Tibial nerve (tissue), 4 donors: ENCODE measurements around the gene CDK13. TPM values are rescaled to one million over a fixed set of nuclear protein-coding genes. Genes with fewer than 3 reads are reported as not detected.

Source experiments
- DNase-seq, 2 donors: peaks; one replicate each; pipeline ENCODE4 v3.0.0-alpha.2; 2019; ENCODE audit warnings: low spot score in 2 of 2
- H3K27ac ChIP-seq, 4 donors: fragments of 200-600 bp; sonication (generic) in 3 of 4; one replicate each; pipeline ENCODE4 v1.5.1; 2017 to 2019; ENCODE audit warnings: mild to moderate bottlenecking in 1 of 4
- H3K27me3 ChIP-seq, 2 donors: fragments of 200-600 bp; sonication (generic) in 1 of 2; one replicate each; pipeline versions ENCODE4 v1.5.1 to v1.6.0; 2017 to 2019
- H3K36me3 ChIP-seq, 3 donors: fragments of 200-600 bp; sonication (generic); one replicate each; pipeline ENCODE4 v1.5.1; 2018 to 2019
- H3K4me1 ChIP-seq, 4 donors: fragments of 200-600 bp; sonication (generic) in 3 of 4; one replicate each; pipeline ENCODE4 v1.5.1; 2017 to 2019
- H3K4me3 ChIP-seq, 4 donors: fragments of 200-600 bp; sonication (generic) in 3 of 4; one replicate each; pipeline ENCODE4 v1.5.1; 2017 to 2019; ENCODE audit warnings: mild to moderate bottlenecking in 1 of 4, moderate library complexity in 1 of 4
- H3K9me3 ChIP-seq, 4 donors: fragments of 200-600 bp; sonication (generic) in 3 of 4; one replicate each; pipeline ENCODE4 v1.5.1; 2017 to 2019
- EP300 ChIP-seq, 2 donors: sonication (generic); formaldehyde crosslinking; IDR thresholded peaks; one replicate each; pipeline ENCODE4 v1.6.1; 2017; ENCODE audit warnings: antibody characterized with exemption in 2 of 2, mild to moderate bottlenecking in 1 of 2
- POLR2A ChIP-seq, 2 donors: fragments of 450-650 bp; IDR thresholded peaks; one replicate each; pipeline ENCODE4 v1.6.1; 2017; ENCODE audit warnings: antibody characterized with exemption in 2 of 2, mild to moderate bottlenecking in 2 of 2, moderate library complexity in 2 of 2
- WGBS, 2 donors: methylation state at CpG; one replicate each; pipeline ENCODE4 v1.1.5; 2018; 5-methylcytosine and 5-hydroxymethylcytosine counted together
- total RNA-seq, 4 donors: library from RNA; depleted of rRNA; stranded (reverse); fragments of >200 nt; gene quantifications; one replicate each; pipeline ENCODE4 v1.1.0, GENCODE V29; 2016
- TF ChIP-seq, protein P1 (sequence below), 5 experiments: fragments of 200-600 bp in 3 of 5; fragments of 450-650 bp in 2 of 5; sonication (generic) in 3 of 5; IDR thresholded peaks; one replicate each; pipeline ENCODE4 v1.5.1; 2016 to 2019; ENCODE audit warnings: antibody characterized with exemption in 5 of 5, mild to moderate bottlenecking in 3 of 5, moderate library complexity in 2 of 5

Gene CDK13
- 100 to 1,000 TPM in 3 of 4 donors, 10 to 100 TPM in 1; 87.8 to 128 (median 114) TPM for total RNA-seq

DNA sequence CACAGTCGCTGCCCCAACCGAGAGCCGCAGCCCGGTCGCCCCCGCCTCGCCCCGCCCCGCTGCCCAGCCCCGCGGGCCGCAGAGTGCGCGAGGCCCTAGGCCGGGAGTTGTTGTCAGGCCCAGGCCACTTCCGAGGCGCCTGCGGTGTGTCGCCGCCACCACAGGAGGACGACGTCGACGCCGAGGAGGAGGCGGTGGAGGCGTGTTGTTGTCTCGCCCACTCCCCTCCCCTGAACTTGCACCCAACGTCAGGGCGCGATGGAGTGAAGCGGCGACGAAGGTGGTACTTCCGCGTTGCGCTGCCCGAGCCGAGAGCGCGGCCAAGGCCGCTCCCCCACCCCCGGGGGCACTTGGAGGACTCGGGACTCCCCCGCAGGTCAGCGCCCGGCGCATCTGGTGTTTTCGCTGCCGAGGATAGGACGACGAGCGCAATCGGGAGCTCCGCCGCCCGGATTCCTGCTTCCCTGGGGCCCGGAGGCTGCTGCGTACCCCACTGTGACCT lies at the start of gene CDK13:
Gene CDK13 (plus strand): TSS at position 286 of the 502 bp plus-strand sequence. CDS start 386 bp downstream, outside the sequence.
- TF ChIP-seq EP300 (IDR thresholded peaks at IDR 0.05): no peak
- TF ChIP-seq, protein P1, sequence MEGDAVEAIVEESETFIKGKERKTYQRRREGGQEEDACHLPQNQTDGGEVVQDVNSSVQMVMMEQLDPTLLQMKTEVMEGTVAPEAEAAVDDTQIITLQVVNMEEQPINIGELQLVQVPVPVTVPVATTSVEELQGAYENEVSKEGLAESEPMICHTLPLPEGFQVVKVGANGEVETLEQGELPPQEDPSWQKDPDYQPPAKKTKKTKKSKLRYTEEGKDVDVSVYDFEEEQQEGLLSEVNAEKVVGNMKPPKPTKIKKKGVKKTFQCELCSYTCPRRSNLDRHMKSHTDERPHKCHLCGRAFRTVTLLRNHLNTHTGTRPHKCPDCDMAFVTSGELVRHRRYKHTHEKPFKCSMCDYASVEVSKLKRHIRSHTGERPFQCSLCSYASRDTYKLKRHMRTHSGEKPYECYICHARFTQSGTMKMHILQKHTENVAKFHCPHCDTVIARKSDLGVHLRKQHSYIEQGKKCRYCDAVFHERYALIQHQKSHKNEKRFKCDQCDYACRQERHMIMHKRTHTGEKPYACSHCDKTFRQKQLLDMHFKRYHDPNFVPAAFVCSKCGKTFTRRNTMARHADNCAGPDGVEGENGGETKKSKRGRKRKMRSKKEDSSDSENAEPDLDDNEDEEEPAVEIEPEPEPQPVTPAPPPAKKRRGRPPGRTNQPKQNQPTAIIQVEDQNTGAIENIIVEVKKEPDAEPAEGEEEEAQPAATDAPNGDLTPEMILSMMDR (IDR thresholded peaks at IDR 0.05): no peak
- no peak for TF ChIP-seq POLR2A (IDR thresholded peaks at IDR 0.05)
- WGBS, 2 donors: 1% methylated on average over 17 to 18 of the region's 59 CpGs
- H3K27me3 ChIP-seq: no peaks in the 10 kb centered on the region
- no peaks in the 10 kb centered on the region for H3K9me3 ChIP-seq
- H3K4me1 ChIP-seq: peaks cover 0 to 42% (median 27%) of the 10 kb centered on the region in 4 donors
- peak within 1 kb of the TSS; percentile 96 to 99 (median 99) for H3K27ac ChIP-seq
- peak within 1 kb of the TSS; percentile 71 to 96 (median 89) for H3K4me3 ChIP-seq
- no peaks in the 10 kb centered on the region for H3K36me3 ChIP-seq
- DNase-seq: peak; percentile 39 to 57

DNA sequence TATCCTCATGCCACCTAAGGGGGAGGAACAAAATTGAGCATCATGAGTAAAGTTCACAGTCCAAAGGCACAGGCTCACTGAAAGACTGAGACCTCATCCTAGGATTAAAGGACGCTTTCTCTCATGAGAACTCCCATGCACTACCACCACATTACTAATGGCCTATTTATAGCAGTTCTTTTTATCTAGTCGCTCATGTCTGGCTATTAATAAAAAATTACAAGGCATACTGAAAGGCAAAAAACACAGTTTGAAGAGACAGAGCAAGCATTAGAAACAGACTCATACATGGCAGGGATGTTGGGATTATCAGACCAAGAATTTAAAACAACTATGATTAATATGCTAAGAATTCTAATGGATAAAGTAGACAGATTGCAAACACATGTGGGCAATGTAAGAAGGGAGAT lies 46.0 kb upstream of the CDK13 start:
- no peak for TF ChIP-seq EP300 (IDR thresholded peaks at IDR 0.05)
- TF ChIP-seq, protein P1 (IDR thresholded peaks at IDR 0.05): no peak
- no peak for TF ChIP-seq POLR2A (IDR thresholded peaks at IDR 0.05)

DNA sequence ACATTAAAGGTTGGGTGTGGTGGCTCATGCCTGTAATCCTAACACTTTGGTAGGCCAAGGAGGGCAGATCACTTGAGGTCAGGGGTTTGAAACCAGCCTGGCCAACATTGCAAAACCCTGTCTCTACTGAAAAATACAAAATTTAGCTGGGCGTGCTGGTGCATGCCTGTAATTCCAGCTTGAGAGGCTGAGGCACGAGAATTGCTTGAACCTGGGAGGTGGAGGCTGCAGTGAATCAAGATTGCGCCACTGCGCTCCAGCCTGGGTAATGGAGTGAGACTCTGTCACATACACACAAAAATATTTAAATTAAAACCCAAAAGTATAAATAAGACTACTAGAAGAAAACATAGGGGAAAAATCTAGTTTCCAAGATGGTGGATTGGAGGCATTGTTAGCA lies 41.9 kb upstream of the CDK13 start:
- 93 to 95% methylated on average over 4 of the region's 4 CpGs for WGBS, 2 donors
- H3K4me1 ChIP-seq: no peaks in the 10 kb centered on the region
- no peak for TF ChIP-seq POLR2A (IDR thresholded peaks at IDR 0.05)
- no peaks in the 10 kb centered on the region for H3K27me3 ChIP-seq
- H3K4me3 ChIP-seq: no peak overlapping the region
- H3K27ac ChIP-seq: no peak overlapping the region
- H3K9me3 ChIP-seq: peaks cover 0 to 24% (median 0%) of the 10 kb centered on the region in 4 donors
- no peaks in the 10 kb centered on the region for H3K36me3 ChIP-seq
- DNase-seq: no peak

More for the DNA sequence above, 46.0 kb upstream of the CDK13 start:
- no peaks in the 10 kb centered on the region for H3K4me1 ChIP-seq
- no peak overlapping the region for H3K27ac ChIP-seq
- peaks cover 0 to 19% (median 0%) of the 10 kb centered on the region in 4 donors for H3K9me3 ChIP-seq
- no peak for DNase-seq
- H3K36me3 ChIP-seq: no peaks in the 10 kb centered on the region
- WGBS, 2 donors: 78 to 80% methylated on average over 2 of the region's 2 CpGs
- no peak overlapping the region for H3K4me3 ChIP-seq
- no peaks in the 10 kb centered on the region for H3K27me3 ChIP-seq

DNA sequence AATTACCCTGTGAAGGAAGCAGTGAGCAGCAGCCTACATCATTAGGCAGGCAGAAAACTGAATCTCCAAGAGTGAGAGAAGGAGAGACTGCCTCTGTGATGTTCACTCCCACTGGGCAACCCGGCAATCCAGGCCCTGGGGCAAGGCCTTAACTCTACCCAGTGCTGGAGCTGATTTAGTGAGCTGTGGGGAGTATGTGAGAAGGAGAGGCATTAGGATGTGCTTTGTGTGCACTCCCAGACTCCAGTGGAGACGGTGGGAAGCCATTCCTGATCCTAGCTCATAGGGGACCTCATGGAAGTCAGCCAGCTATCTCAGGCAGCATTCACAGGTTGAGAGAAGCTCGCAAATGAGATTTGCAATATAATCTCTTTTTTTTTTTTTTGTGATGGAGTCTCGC lies 41.1 kb upstream of the CDK13 start:
- H3K4me1 ChIP-seq: no peaks in the 10 kb centered on the region
- H3K36me3 ChIP-seq: no peaks in the 10 kb centered on the region
- WGBS, 2 donors: 65 to 76% methylated on average over 4 of the region's 4 CpGs
- H3K9me3 ChIP-seq: peaks cover 0 to 24% (median 0%) of the 10 kb centered on the region in 4 donors
- no peaks in the 10 kb centered on the region for H3K27me3 ChIP-seq
- no peak overlapping the region for H3K4me3 ChIP-seq
- H3K27ac ChIP-seq: no peak overlapping the region
- TF ChIP-seq EP300 (IDR thresholded peaks at IDR 0.05): no peak
- no peak for TF ChIP-seq POLR2A (IDR thresholded peaks at IDR 0.05)
- TF ChIP-seq, protein P1 (IDR thresholded peaks at IDR 0.05): no peak
- no peak for DNase-seq

DNA sequence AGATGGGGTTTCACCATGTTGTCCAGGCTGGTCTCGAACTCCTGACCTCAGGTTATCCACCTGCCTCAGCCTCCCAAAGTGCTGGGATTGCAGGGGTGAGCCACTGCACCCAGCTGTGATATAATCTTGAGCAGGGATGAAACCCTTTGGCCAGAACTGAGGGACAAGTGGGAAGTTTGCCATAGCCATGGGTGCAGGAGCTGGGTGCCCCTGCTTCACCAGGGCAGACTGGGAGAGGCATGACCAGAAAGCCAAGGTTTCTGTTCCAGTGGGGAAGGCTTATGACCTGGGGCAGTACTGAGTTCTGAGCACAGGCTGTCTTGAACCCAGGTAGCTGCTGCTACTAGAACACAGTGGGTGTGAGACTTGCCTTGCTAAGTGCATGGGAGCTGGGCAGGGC lies 40.5 kb upstream of the CDK13 start:
- no peak for DNase-seq
- 80 to 100% methylated on average over 1 of the region's 1 CpG for WGBS, 2 donors
- TF ChIP-seq, protein P1 (IDR thresholded peaks at IDR 0.05): no peak
- TF ChIP-seq EP300 (IDR thresholded peaks at IDR 0.05) (no peak), POLR2A (IDR thresholded peaks at IDR 0.05) (no peak)
- no peaks in the 10 kb centered on the region for H3K4me1 ChIP-seq
- no peak overlapping the region for H3K4me3 ChIP-seq
- no peaks in the 10 kb centered on the region for H3K36me3 ChIP-seq
- H3K27me3 ChIP-seq: no peaks in the 10 kb centered on the region
- H3K9me3 ChIP-seq: peaks cover 0 to 24% (median 0%) of the 10 kb centered on the region in 4 donors
- no peak overlapping the region for H3K27ac ChIP-seq
